ENCODE measurements around the gene CADM1.

DNA sequence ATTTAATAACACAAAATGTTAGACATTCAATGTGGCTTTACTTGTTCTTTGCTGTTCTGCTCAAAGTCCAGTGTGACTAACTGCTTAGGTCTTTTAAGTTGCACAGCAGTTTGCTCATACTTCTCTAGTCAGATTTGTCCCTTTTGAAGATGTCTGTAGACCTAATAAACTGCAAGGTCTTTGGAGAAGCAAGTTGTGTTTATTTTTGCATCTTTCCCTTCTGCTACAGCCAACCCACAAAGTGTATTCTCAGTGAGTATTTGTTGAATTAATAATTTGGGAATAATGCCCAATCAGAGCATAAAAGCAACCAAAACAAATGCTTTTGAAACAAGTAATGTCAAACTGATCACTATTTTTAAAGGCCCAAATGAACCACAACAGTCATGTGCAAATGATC is 312.5 kb downstream of the CADM1 start:
- TF ChIP-seq CTCF (IDR thresholded peaks at IDR 0.05; ENCODE audit: low read depth, low read length) (no peak), EZH2phosphoT487 (IDR thresholded peaks at IDR 0.05; ENCODE audit: low read depth) (no peak)

All from OCI-LY3 (cell line).